NCI-H1436 treated with DMSO at 0.1 percent for 48 hours (cell line): ENCODE measurements around the gene CTDNEP1.

ENCODE experiments used
- DNase-seq: peaks from one replicate; lab custom pipeline; 2025; lab: John Stamatoyannopoulos, UW

CTDNEP1 gene

GRCh38 chr17:7280519-7281073 lies 29.1 kb upstream of the CTDNEP1 start:
- DNase-seq: peak; percentile 41

- no peak for DNase-seq
Measured at GRCh38 chr17:7279448-7279847, 27.9 kb upstream of the CTDNEP1 start.

- no peak for DNase-seq
Measured at GRCh38 chr17:7266784-7267183, 15.2 kb upstream of the CTDNEP1 start.

GRCh38 chr17:7263801-7264078 lies 12.2 kb upstream of the CTDNEP1 start:
- no peak for DNase-seq

GRCh38 chr17:7262935-7263800 lies 11.6 kb upstream of the CTDNEP1 start:
- no peak for DNase-seq

- DNase-seq: no peak
Measured at GRCh38 chr17:7262192-7262934, 10.8 kb upstream of the CTDNEP1 start, which contains the start of gene CLDN7. TSS of gene CLDN7 (minus strand) at chr17:7262478. CDS start at chr17:7262043, 435 bp downstream.

- no peak for DNase-seq
Measured at GRCh38 chr17:7261379-7262191, 10.1 kb upstream of the CTDNEP1 start.

GRCh38 chr17:7260651-7261378 lies 9.3 kb upstream of the CTDNEP1 start:
- no peak for DNase-seq

GRCh38 chr17:7260151-7260550 lies 8.6 kb upstream of the CTDNEP1 start:
- no peak for DNase-seq

- DNase-seq: no peak
Measured at GRCh38 chr17:7259555-7259889, 8.0 kb upstream of the CTDNEP1 start.

GRCh38 chr17:7258731-7259554 lies 7.4 kb upstream of the CTDNEP1 start:
- no peak for DNase-seq

GRCh38 chr17:7256766-7257456 lies 5.4 kb upstream of the CTDNEP1 start:
- DNase-seq: no peak

- no peak for DNase-seq
Measured at GRCh38 chr17:7254511-7254910, 3.0 kb upstream of the CTDNEP1 start.

- no peak for DNase-seq
Measured at GRCh38 chr17:7253082-7253481, 1.5 kb upstream of the CTDNEP1 start.

GRCh38 chr17:7252176-7253043 lies 876 bp upstream of the CTDNEP1 start, which contains the start of gene ELP5:
TSS of gene ELP5 (plus strand) at chr17:7252215. CDS start at chr17:7252551, 336 bp downstream.
- peak; percentile 63 for DNase-seq

GRCh38 chr17:7250695-7251627 lies 573 bp downstream of the CTDNEP1 start:
- no peak for DNase-seq

- DNase-seq: no peak
Measured at GRCh38 chr17:7249830-7250229, 1.7 kb downstream of the CTDNEP1 start.

GRCh38 chr17:7249214-7249613 lies 2.3 kb downstream of the CTDNEP1 start:
- DNase-seq: no peak
